Gastrocnemius medialis (tissue), 4 donors: Measurements from ENCODE around the gene PCP4L1.

Source experiments
- CTCF ChIP-seq, 5 experiments: fragments of 450-650 bp in 3 of 5; fragments of 200-600 bp in 2 of 5; sonication (generic) in 2 of 5; IDR thresholded peaks in 4 of 5; conservative IDR thresholded peaks in 1 of 5; 1 replicate in 4 of 5; 2 replicates in 1 of 5; pipeline ENCODE4 v1.5.1; 2016 to 2019; ENCODE audit warnings: antibody characterized with exemption in 5 of 5, mild to moderate bottlenecking in 3 of 5, moderate library complexity in 3 of 5
- POLR2A ChIP-seq, 2 donors: fragments of 450-650 bp; IDR thresholded peaks; one replicate each; pipeline ENCODE4 v1.6.1; 2017; ENCODE audit warnings: antibody characterized with exemption in 2 of 2, mild to moderate bottlenecking in 2 of 2, moderate library complexity in 2 of 2

- no peak for TF ChIP-seq CTCF (IDR thresholded peaks at IDR 0.05 in 4 of 5, conservative IDR thresholded peaks at IDR 0.05 in 1 of 5)
- no peak for TF ChIP-seq POLR2A (IDR thresholded peaks at IDR 0.05)
Observed at GRCh38 chr1:161267321-161267720, 8.8 kb downstream of the PCP4L1 start.
